Mammary epithelial cell (primary cell): ENCODE results near the gene PIK3C2G.

ENCODE experiments used
- EZH2 ChIP-seq: IDR thresholded peaks from 2 replicates; pipeline ENCODE4 v1.6.1; 2012; ENCODE audit warnings: low read length, inconsistent platforms, borderline replicate concordance
- TF ChIP-seq, protein P1 (sequence below), 2 donors: IDR thresholded peaks in 1 of 2; conservative IDR thresholded peaks in 1 of 2; 2 replicates each; pipeline ENCODE4 v1.5.1; 2011 to 2012; ENCODE audit warnings: inconsistent platforms in 2 of 2, low read length in 2 of 2, mild to moderate bottlenecking in 2 of 2, control low read depth in 1 of 2, low read depth in 1 of 2; ENCODE audit not compliant: insufficient read depth in 1 of 2; ENCODE audit errors: extremely low read depth in 1 of 2

DNA sequence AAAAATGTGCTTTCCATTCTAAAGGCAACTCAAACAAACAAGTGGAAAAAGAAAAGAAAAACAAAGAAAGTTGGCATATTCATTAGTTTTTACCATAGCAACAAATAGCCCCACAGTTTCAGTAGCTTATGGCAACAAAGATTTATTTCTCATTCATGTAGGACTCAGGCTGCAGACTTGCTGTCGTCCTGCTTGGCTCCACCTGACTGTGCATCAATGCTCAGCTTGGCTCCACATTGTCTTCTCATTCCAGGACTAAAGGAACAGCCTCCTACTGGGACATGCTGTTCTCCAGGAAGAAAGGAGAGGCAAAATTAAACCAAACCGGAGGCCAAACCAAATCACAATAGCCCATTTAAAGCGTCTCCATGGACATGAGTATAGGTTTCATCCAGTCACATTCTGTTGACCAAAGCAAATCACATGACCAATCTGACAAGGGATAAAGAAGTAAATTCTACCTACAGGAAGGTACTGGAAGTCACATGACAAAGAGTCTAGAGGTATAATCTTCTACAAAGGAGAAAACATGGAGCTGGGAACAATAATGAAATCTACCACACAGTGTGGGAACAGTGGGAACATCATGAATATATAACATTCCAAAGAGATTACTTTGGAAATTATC lies 222.5 kb downstream of the PIK3C2G start:
- no peak for TF ChIP-seq EZH2
- TF ChIP-seq, protein P1, sequence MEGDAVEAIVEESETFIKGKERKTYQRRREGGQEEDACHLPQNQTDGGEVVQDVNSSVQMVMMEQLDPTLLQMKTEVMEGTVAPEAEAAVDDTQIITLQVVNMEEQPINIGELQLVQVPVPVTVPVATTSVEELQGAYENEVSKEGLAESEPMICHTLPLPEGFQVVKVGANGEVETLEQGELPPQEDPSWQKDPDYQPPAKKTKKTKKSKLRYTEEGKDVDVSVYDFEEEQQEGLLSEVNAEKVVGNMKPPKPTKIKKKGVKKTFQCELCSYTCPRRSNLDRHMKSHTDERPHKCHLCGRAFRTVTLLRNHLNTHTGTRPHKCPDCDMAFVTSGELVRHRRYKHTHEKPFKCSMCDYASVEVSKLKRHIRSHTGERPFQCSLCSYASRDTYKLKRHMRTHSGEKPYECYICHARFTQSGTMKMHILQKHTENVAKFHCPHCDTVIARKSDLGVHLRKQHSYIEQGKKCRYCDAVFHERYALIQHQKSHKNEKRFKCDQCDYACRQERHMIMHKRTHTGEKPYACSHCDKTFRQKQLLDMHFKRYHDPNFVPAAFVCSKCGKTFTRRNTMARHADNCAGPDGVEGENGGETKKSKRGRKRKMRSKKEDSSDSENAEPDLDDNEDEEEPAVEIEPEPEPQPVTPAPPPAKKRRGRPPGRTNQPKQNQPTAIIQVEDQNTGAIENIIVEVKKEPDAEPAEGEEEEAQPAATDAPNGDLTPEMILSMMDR (conservative IDR thresholded peaks at IDR 0.05 in 1 of 2, IDR thresholded peaks at IDR 0.05 in 1 of 2; ENCODE audit: extremely low read depth in 1 of 2, insufficient read depth in 1 of 2, low read depth in 1 of 2, low read length in 2 of 2) = no peak
